SKM-1 (cell line): ENCODE results near the gene ELAVL1.

Experiments used
- DNase-seq: peaks from one replicate; lab custom pipeline; 2025; ENCODE audit not compliant: unreplicated experiment; lab: John Stamatoyannopoulos, UW

The ELAVL1 gene

GRCh38 chr19:8022275-8022674 lies 16.8 kb upstream of the ELAVL1 start:
- no peak for DNase-seq

- DNase-seq, result no peak
Measured at GRCh38 chr19:8021374-8021773, 15.9 kb upstream of the ELAVL1 start.

- no peak for DNase-seq
Measured at GRCh38 chr19:8020681-8021080, 15.2 kb upstream of the ELAVL1 start.

GRCh38 chr19:8017808-8018207 lies 12.4 kb upstream of the ELAVL1 start:
- DNase-seq, result no peak

GRCh38 chr19:8004723-8005513 lies 523 bp downstream of the ELAVL1 start:
- DNase-seq, result no peak

GRCh38 chr19:8004001-8004400 lies 1.4 kb downstream of the ELAVL1 start:
- DNase-seq, result no peak

- peak; percentile 75 for DNase-seq
Measured at GRCh38 chr19:8001995-8002849, 3.2 kb downstream of the ELAVL1 start.

GRCh38 chr19:8001651-8001994 lies 3.8 kb downstream of the ELAVL1 start:
- no peak for DNase-seq

- no peak for DNase-seq
Measured at GRCh38 chr19:8000298-8001038, 5.0 kb downstream of the ELAVL1 start.

- no peak for DNase-seq
Measured at GRCh38 chr19:7999376-7999775, 6.1 kb downstream of the ELAVL1 start.

GRCh38 chr19:7997809-7998480 lies 7.5 kb downstream of the ELAVL1 start:
- DNase-seq, result no peak

- no peak for DNase-seq
Measured at GRCh38 chr19:7996883-7997282, 8.6 kb downstream of the ELAVL1 start.

GRCh38 chr19:7995810-7996158 lies 9.7 kb downstream of the ELAVL1 start:
- DNase-seq, result no peak

- DNase-seq, result no peak
Measured at GRCh38 chr19:7994928-7995809, 10.3 kb downstream of the ELAVL1 start.

- no peak for DNase-seq
Measured at GRCh38 chr19:7994114-7994513, 11.3 kb downstream of the ELAVL1 start.

- DNase-seq, result no peak
Measured at GRCh38 chr19:7993560-7993959, 11.9 kb downstream of the ELAVL1 start.

GRCh38 chr19:7992575-7992974 lies 12.9 kb downstream of the ELAVL1 start:
- no peak for DNase-seq

GRCh38 chr19:7989071-7989575 lies 16.3 kb downstream of the ELAVL1 start:
- no peak for DNase-seq

- DNase-seq, result no peak
Measured at GRCh38 chr19:7988307-7988706, 17.1 kb downstream of the ELAVL1 start.
